Loucy (cell line): ENCODE results near the gene LRSAM1.

ENCODE experiments used
- EZH2phosphoT487 ChIP-seq: fragments of 200-600 bp; IDR thresholded peaks from 2 replicates; pipeline ENCODE4 v1.6.1; 2018; ENCODE audit warnings: antibody characterized with exemption, mild to moderate bottlenecking, moderate library complexity, borderline replicate concordance
- TF ChIP-seq, protein P1 (sequence below): fragments of 200-600 bp; sonication (generic); conservative IDR thresholded peaks from 2 replicates; pipeline ENCODE4 v1.5.1; 2014; ENCODE audit warnings: mild to moderate bottlenecking, antibody characterized with exemption, low read length

- TF ChIP-seq, protein P1, sequence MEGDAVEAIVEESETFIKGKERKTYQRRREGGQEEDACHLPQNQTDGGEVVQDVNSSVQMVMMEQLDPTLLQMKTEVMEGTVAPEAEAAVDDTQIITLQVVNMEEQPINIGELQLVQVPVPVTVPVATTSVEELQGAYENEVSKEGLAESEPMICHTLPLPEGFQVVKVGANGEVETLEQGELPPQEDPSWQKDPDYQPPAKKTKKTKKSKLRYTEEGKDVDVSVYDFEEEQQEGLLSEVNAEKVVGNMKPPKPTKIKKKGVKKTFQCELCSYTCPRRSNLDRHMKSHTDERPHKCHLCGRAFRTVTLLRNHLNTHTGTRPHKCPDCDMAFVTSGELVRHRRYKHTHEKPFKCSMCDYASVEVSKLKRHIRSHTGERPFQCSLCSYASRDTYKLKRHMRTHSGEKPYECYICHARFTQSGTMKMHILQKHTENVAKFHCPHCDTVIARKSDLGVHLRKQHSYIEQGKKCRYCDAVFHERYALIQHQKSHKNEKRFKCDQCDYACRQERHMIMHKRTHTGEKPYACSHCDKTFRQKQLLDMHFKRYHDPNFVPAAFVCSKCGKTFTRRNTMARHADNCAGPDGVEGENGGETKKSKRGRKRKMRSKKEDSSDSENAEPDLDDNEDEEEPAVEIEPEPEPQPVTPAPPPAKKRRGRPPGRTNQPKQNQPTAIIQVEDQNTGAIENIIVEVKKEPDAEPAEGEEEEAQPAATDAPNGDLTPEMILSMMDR: no peak
- no peak for TF ChIP-seq EZH2phosphoT487
Observed at GRCh38 chr9:127546125-127546832, 95.0 kb downstream of the LRSAM1 start.
